SK-N-MC (cell line): Measurements from ENCODE around the gene ZNRF3.
"Not testable (repeated sequence)": the region's sequence is repeated elsewhere in the genome, so short reads cannot be mapped to it uniquely, and the experiment has no call there.

ENCODE experiments used
- DNase-seq: peaks from one replicate; pipeline ENCODE4 v3.0.0-alpha.2; 2011; ENCODE audit warnings: low read depth, low spot score
- H3K27ac ChIP-seq: fragments of 200-600 bp; sonication (generic); 2 replicates; pipeline ENCODE4 v1.5.1; 2016; ENCODE audit warnings: mixed run types
- H3K36me3 ChIP-seq: fragments of 200-600 bp; sonication (generic); 2 replicates; pipeline ENCODE4 v1.6.1; 2017; ENCODE audit warnings: antibody characterized with exemption, low read length, mixed read lengths; ENCODE audit not compliant: insufficient read depth
- H3K4me3 ChIP-seq: fragments of 200-600 bp; sonication (generic); 2 replicates; pipeline ENCODE4 v1.5.1; 2016
- H3K9ac ChIP-seq: fragments of 200-600 bp; sonication (generic); 2 replicates; pipeline ENCODE4 v1.8.0; 2017; ENCODE audit warnings: mixed run types, mixed read lengths; ENCODE audit not compliant: insufficient read length
- H3K9me3 ChIP-seq: fragments of 200-600 bp; sonication (generic); 2 replicates; pipeline ENCODE4 v1.6.1; 2017; ENCODE audit warnings: low read depth, mild to moderate bottlenecking, antibody characterized with exemption, low read length, moderate library complexity, mixed read lengths
- EZH2 ChIP-seq: fragments of 200-600 bp; sonication (generic); IDR thresholded peaks from one replicate; pipeline ENCODE4 v1.6.1; 2017; ENCODE audit warnings: antibody characterized with exemption
- FOXP2 ChIP-seq: optimal IDR thresholded peaks from 2 replicates; pipeline ENCODE3; 2011; ENCODE audit warnings: mild to moderate bottlenecking, moderate library complexity; ENCODE audit not compliant: insufficient read depth; ENCODE audit errors: extremely low read length, control extremely low read depth
- POLR2AphosphoS5 ChIP-seq: IDR thresholded peaks from 2 replicates; pipeline ENCODE4 v1.6.1; 2012; ENCODE audit warnings: mild to moderate bottlenecking, low read depth, low read length, borderline replicate concordance

The ZNRF3 gene

DNA sequence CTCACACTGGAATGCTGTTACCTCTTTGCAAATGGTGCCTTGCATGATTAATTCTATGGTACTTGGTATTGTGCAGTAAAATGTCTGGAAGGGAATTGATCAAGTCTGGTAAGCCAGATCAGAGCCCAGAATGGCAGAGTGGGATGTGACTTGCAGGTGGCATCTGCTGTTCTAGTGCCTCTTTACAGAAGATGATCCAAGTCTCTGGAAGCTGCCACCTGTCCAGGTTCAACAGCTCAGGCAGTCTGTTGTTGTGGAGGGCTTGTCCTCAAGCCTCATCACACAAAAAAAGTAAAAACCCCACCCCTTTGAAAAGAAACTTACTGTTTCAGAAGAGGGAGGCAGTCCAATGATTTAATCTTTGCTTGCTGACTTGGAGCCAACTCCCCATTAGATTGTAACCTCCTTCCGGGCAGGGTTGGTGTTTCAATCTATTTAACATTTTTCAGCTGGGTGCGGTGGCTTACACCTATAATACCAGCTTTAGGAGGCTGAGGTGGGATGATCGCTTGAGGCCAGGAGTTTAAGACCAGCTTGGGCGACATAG is 17.1 kb downstream of the ZNRF3 start:
- H3K9ac ChIP-seq = no peak overlapping the region
- DNase-seq = no peak
- no peaks in the 10 kb centered on the region for H3K36me3 ChIP-seq
- no peaks in the 10 kb centered on the region for H3K9me3 ChIP-seq
- no peak overlapping the region for H3K27ac ChIP-seq
- TF ChIP-seq EZH2 = no peak
- no peak for TF ChIP-seq FOXP2
- no peak for TF ChIP-seq POLR2AphosphoS5
- H3K4me3 ChIP-seq = no peak overlapping the region

GRCh38 chr22:28902490-28902889 is 19.1 kb downstream of the ZNRF3 start:
- no peak for DNase-seq
- Histone ChIP-seq H3K4me3 (no peak overlapping the region), H3K27ac (no peak overlapping the region), H3K9me3 (no peaks in the 10 kb centered on the region), H3K36me3 (no peaks in the 10 kb centered on the region), H3K9ac (no peak overlapping the region)
- no peak for TF ChIP-seq EZH2
- no peak for TF ChIP-seq POLR2AphosphoS5
- TF ChIP-seq FOXP2 = no peak

DNA sequence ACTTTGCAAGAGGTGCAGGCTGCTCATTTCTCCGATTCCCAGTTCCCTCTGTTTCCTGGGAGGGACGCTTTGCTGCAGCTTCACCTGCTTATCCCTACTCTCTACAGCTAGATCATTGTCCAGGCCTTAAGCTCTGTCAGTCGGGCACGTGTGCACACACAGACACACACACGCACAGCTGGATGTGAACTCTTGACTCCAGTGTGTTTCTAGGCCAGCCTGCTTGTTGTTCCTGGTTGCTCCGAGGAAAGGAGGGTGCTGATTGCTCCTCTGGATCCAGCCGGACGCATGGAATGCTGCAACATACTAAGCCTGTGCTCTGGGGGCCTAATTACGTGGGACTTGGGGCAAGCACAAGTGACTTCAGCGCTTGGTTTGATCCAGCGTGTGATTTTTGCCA is 19.7 kb downstream of the ZNRF3 start:
- Histone ChIP-seq H3K4me3 (no peak overlapping the region), H3K27ac (no peak overlapping the region), H3K36me3 (no peaks in the 10 kb centered on the region), H3K9ac (no peak overlapping the region), H3K9me3 (no peaks in the 10 kb centered on the region)
- no peak for TF ChIP-seq POLR2AphosphoS5
- no peak for TF ChIP-seq FOXP2
- TF ChIP-seq EZH2 = no peak
- DNase-seq = no peak

GRCh38 chr22:28903729-28904128 is 20.4 kb downstream of the ZNRF3 start:
- no peaks in the 10 kb centered on the region for H3K9me3 ChIP-seq
- H3K27ac ChIP-seq = peak overlapping the region; percentile 68; the same call in 1 of the 2 replicates
- DNase-seq = no peak
- H3K36me3 ChIP-seq = no peaks in the 10 kb centered on the region
- TF ChIP-seq POLR2AphosphoS5 (no peak), FOXP2 (no peak), EZH2 (no peak)
- H3K4me3 ChIP-seq = peak overlapping the region; percentile 27; the same call in 1 of the 2 replicates
- H3K9ac ChIP-seq = no peak overlapping the region

DNA sequence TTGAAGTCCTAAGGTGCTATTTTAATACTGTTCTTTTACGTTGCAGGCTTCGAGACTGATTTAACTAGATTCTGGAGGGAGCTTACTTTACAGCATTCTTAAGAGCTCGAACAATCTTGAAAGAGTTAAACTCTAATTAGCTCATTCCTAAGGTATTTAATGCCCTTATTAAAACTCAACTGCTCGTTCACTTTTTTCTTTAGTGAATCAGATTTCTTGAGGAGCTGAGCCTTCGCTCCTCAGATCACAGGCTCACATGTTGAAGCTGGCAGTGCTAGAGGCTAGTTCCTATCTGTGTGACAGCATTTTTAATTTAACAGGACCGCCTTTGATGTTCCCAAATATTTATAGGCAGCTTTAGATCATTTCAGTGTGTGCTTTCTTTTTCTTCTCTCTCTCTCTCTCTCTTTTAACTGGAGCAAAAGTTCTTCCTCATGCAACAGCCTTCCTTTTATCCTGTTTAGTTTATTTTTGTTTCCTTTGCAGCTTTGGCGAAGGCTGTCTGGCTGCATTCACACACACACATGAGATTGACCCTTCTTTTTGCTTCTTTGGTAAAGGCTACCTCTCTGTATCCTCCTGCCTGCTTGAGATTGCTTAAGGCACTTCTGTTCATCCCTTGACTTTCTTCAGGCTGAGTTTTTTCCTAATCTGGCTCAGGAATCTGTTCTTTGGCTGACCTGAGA is 21.0 kb downstream of the ZNRF3 start:
- H3K9ac ChIP-seq = peak overlapping the region; percentile 50
- no peak for DNase-seq
- no peaks in the 10 kb centered on the region for H3K9me3 ChIP-seq
- peak overlapping the region; percentile 27; the same call in 1 of the 2 replicates for H3K4me3 ChIP-seq
- no peaks in the 10 kb centered on the region for H3K36me3 ChIP-seq
- TF ChIP-seq EZH2 = no peak
- TF ChIP-seq POLR2AphosphoS5 = no peak
- TF ChIP-seq FOXP2 = no peak
- peak overlapping the region; percentile 68 for H3K27ac ChIP-seq

GRCh38 chr22:28905256-28905832 is 22.0 kb downstream of the ZNRF3 start:
- H3K4me3 ChIP-seq = no peak overlapping the region
- no peak overlapping the region for H3K27ac ChIP-seq
- no peaks in the 10 kb centered on the region for H3K36me3 ChIP-seq
- no peaks in the 10 kb centered on the region for H3K9me3 ChIP-seq
- no peak for DNase-seq
- TF ChIP-seq EZH2 (no peak), FOXP2 (no peak), POLR2AphosphoS5 (no peak)
- H3K9ac ChIP-seq = no peak overlapping the region

DNA sequence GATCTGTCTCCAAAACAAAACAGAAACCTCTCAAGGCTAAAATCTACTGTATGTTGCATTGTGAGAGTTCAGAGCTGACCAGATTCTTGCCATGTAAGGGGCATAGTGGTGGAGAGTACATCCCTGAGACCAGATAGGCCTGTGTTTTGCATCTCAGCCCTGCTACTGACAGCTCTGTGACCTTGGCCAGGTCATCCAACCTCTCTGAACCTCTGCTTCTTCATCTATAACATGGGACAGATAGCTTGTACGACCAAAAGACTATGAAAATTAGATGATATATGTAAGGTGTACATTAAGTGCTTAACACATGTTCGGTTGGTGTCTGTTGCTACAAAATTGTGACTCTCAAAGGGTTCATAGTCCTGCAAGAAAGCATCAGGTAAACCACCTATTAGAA is 22.9 kb downstream of the ZNRF3 start:
- Histone ChIP-seq H3K9ac (no peak overlapping the region), H3K4me3 (no peak overlapping the region), H3K9me3 (no peaks in the 10 kb centered on the region), H3K36me3 (no peaks in the 10 kb centered on the region), H3K27ac (no peak overlapping the region)
- TF ChIP-seq FOXP2 (no peak), EZH2 (no peak), POLR2AphosphoS5 (no peak)
- no peak for DNase-seq

GRCh38 chr22:28907311-28908008 is 24.1 kb downstream of the ZNRF3 start:
- Histone ChIP-seq H3K9me3 (no peaks in the 10 kb centered on the region), H3K9ac (no peak overlapping the region), H3K27ac (no peak overlapping the region), H3K4me3 (no peak overlapping the region), H3K36me3 (no peaks in the 10 kb centered on the region)
- DNase-seq = no peak
- TF ChIP-seq POLR2AphosphoS5 (no peak), FOXP2 (no peak), EZH2 (no peak)

- H3K27ac ChIP-seq, DNase-seq, H3K9me3 ChIP-seq, H3K9ac ChIP-seq, H3K4me3 ChIP-seq, H3K36me3 ChIP-seq: not testable (repeated sequence)
These were observed 25.4 kb downstream of the ZNRF3 start for GRCh38 chr22:28908810-28909209.
